HG03025 (cell line): Measurements from ENCODE around the gene RRM2.
"Not testable (repeated sequence)": the region's sequence is repeated elsewhere in the genome, so short reads cannot be mapped to it uniquely, and the experiment has no call there.

Experiments used
- ATAC-seq: cut with Tn5 transposase; IDR thresholded peaks from one replicate; pipeline ENCODE4 v1.9.1; 2021; ENCODE audit warnings: mild to moderate bottlenecking, moderate library complexity; ENCODE audit not compliant: unreplicated experiment, low FRiP score

Gene RRM2

GRCh38 chr2:10128420-10128819 is 5.9 kb downstream of the RRM2 start:
- ATAC-seq, result no peak

GRCh38 chr2:10129490-10129889 is 7.0 kb downstream of the RRM2 start:
- no peak for ATAC-seq

GRCh38 chr2:10132043-10132575 is 9.6 kb downstream of the RRM2 start:
- ATAC-seq, result no peak

- ATAC-seq, result no peak
These were observed 10.1 kb downstream of the RRM2 start for GRCh38 chr2:10132596-10132995.

GRCh38 chr2:10132996-10133647 is 10.6 kb downstream of the RRM2 start:
- ATAC-seq, result no peak

- ATAC-seq, result no peak
These were observed 13.0 kb downstream of the RRM2 start for GRCh38 chr2:10135296-10136089.

- ATAC-seq, result no peak
These were observed 13.8 kb downstream of the RRM2 start for GRCh38 chr2:10136101-10136934.

GRCh38 chr2:10137053-10137843 is 14.7 kb downstream of the RRM2 start:
- ATAC-seq, result no peak

- ATAC-seq, result no peak
These were observed 17.0 kb downstream of the RRM2 start for GRCh38 chr2:10139536-10139935.

- ATAC-seq, result no peak
These were observed 18.5 kb downstream of the RRM2 start for GRCh38 chr2:10140841-10141610.

- no peak for ATAC-seq
These were observed 19.4 kb downstream of the RRM2 start for GRCh38 chr2:10141736-10142639.

- no peak for ATAC-seq
These were observed 20.1 kb downstream of the RRM2 start for GRCh38 chr2:10142640-10142965.

- no peak for ATAC-seq
These were observed 22.4 kb downstream of the RRM2 start for GRCh38 chr2:10144771-10145518.

GRCh38 chr2:10145519-10146357 is 23.2 kb downstream of the RRM2 start:
- ATAC-seq, result no peak

- no peak for ATAC-seq
These were observed 23.9 kb downstream of the RRM2 start for GRCh38 chr2:10146366-10147005.

GRCh38 chr2:10147050-10147660 is 24.6 kb downstream of the RRM2 start:
- not testable (repeated sequence) for ATAC-seq
